RWPE2 (cell line): Measurements from ENCODE around the gene TMEM120A.

Source experiments
- ATAC-seq: fragments of 200-7000 bp; cut with Tn5 transposase; 3 replicates; pipeline ENCODE4 v1.9.1; 2021; ENCODE audit warnings: low read depth
- DNase-seq: peaks from one replicate; pipeline ENCODE4 v3.0.0-alpha.2; 2020; ENCODE audit warnings: low spot score
- H3K27ac ChIP-seq: fragments of 450-650 bp; 2 replicates; pipeline ENCODE4 v1.5.1; 2017; ENCODE audit warnings: mild to moderate bottlenecking; ENCODE audit not compliant: poor library complexity, severe bottlenecking
- H3K27me3 ChIP-seq: fragments of 250-450 bp; sonication (Bioruptor Pico); 2 replicates; pipeline ENCODE4 v1.5.1; 2021; ENCODE audit warnings: mild to moderate bottlenecking, moderate library complexity; ENCODE audit not compliant: insufficient read depth, poor library complexity, severe bottlenecking
- H3K36me3 ChIP-seq: fragments of 250-450 bp; sonication (Bioruptor Pico); 2 replicates; pipeline ENCODE4 v1.5.1; 2020; ENCODE audit warnings: low read depth, mild to moderate bottlenecking, moderate library complexity
- H3K4me1 ChIP-seq: fragments of 250-450 bp; sonication (Bioruptor Pico); 2 replicates; pipeline ENCODE4 v1.5.1; 2021; ENCODE audit warnings: mild to moderate bottlenecking, moderate library complexity; ENCODE audit not compliant: insufficient read depth, poor library complexity, severe bottlenecking
- H3K4me3 ChIP-seq: fragments of 250-450 bp; sonication (Bioruptor Pico); 2 replicates; pipeline ENCODE4 v1.5.1; 2021; ENCODE audit warnings: mild to moderate bottlenecking, moderate library complexity; ENCODE audit not compliant: severe bottlenecking
- H3K9me3 ChIP-seq: fragments of 250-450 bp; sonication (Bioruptor Pico); 2 replicates; pipeline ENCODE4 v1.5.1; 2021; ENCODE audit warnings: mild to moderate bottlenecking, moderate library complexity; ENCODE audit not compliant: severe bottlenecking
- TF ChIP-seq, protein P1 (sequence below): fragments of 450-650 bp; IDR thresholded peaks from one replicate; pipeline ENCODE4 v1.5.1; 2017; ENCODE audit warnings: mild to moderate bottlenecking, moderate library complexity; ENCODE audit not compliant: poor library complexity, severe bottlenecking

The TMEM120A gene

DNA sequence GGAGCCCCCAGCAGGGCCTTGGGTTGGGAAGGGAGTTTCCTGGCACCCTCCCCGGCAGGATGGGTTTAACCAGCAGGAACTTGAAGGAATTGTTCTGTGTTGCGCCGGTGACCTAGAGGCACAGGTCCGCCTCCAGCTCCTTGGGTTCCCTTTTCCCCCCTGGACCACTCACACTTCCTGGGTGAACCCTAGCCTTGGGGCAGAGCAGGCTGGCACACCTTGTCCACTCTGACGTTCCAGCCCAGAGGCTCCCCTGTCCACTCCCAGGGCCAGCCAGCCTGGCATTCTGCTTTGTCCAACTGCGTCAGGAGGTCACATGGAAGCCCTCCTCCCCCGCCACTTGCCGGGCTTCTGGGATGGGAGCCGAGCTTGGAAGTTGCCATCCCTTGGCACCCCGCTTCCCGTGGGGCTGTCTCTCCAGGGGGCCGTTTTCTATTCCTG lies 25.8 kb downstream of the TMEM120A start:
- TF ChIP-seq, protein P1, sequence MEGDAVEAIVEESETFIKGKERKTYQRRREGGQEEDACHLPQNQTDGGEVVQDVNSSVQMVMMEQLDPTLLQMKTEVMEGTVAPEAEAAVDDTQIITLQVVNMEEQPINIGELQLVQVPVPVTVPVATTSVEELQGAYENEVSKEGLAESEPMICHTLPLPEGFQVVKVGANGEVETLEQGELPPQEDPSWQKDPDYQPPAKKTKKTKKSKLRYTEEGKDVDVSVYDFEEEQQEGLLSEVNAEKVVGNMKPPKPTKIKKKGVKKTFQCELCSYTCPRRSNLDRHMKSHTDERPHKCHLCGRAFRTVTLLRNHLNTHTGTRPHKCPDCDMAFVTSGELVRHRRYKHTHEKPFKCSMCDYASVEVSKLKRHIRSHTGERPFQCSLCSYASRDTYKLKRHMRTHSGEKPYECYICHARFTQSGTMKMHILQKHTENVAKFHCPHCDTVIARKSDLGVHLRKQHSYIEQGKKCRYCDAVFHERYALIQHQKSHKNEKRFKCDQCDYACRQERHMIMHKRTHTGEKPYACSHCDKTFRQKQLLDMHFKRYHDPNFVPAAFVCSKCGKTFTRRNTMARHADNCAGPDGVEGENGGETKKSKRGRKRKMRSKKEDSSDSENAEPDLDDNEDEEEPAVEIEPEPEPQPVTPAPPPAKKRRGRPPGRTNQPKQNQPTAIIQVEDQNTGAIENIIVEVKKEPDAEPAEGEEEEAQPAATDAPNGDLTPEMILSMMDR, result no peak
- Histone ChIP-seq H3K4me1 (no peaks in the 10 kb centered on the region), H3K27ac (no peak overlapping the region), H3K9me3 (no peaks in the 10 kb centered on the region), H3K4me3 (no peak overlapping the region), H3K27me3 (no peaks in the 10 kb centered on the region), H3K36me3 (peaks cover 11% of the 10 kb centered on the region; the same call in 1 of the 2 replicates)
- DNase-seq, result no peak
- no peak for ATAC-seq

DNA sequence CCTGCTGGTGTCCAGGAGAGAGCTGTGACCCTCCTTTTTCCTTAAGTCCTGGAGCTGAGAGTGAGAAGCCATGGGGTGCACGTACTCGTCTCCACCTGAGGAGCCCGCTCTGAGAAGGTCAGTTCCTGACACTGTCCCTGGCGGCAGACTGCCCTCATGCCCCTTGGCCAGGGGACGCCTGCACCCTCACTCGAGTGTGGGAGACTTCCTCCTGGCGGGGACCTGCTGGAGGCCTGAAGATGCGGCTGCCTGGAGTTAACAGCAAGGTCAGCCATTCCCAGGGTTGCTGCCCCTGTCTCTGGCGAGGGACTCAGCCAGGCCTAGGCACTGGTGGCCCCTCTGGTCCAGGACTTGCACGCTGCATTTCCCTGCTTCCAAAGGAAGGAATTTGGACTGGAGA lies 26.4 kb downstream of the TMEM120A start:
- TF ChIP-seq, protein P1, result no peak
- H3K27ac ChIP-seq, result no peak overlapping the region
- DNase-seq (no peak), ATAC-seq (no peak)
- no peaks in the 10 kb centered on the region for H3K27me3 ChIP-seq
- no peaks in the 10 kb centered on the region for H3K9me3 ChIP-seq
- no peak overlapping the region for H3K4me3 ChIP-seq
- H3K36me3 ChIP-seq, result peaks cover 8% of the 10 kb centered on the region; the same call in 1 of the 2 replicates
- no peaks in the 10 kb centered on the region for H3K4me1 ChIP-seq

DNA sequence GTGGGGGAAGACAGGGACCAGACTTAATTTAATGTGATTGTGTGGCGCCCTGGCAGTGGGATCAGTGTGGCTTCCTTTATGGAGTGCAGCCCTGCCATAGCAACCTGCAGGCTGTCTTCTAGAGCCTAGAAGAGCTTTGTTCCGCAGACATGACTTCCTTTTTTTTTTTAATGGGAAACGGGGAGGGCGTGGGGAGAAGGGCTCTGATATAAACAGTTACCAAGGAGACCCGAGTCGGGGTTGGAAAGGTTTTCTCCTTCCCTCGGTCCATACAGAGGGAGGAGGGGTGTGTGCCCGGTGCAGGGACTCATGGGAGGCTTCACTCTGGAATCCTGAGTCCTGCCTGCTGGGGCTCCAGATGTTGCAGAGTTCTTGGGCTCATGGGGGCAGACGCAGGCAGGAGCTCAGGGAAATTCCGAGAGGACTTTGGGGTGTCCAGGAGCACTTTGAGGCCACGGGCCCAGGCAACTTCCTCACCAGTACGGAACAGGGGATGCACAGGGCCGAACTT lies 26.9 kb downstream of the TMEM120A start:
- no peak overlapping the region for H3K27ac ChIP-seq
- TF ChIP-seq, protein P1, result no peak
- no peak for ATAC-seq
- H3K9me3 ChIP-seq, result no peaks in the 10 kb centered on the region
- DNase-seq, result no peak
- H3K4me3 ChIP-seq, result no peak overlapping the region
- no peaks in the 10 kb centered on the region for H3K4me1 ChIP-seq
- H3K27me3 ChIP-seq, result no peaks in the 10 kb centered on the region
- H3K36me3 ChIP-seq, result peaks cover 3% of the 10 kb centered on the region; the same call in 1 of the 2 replicates

DNA sequence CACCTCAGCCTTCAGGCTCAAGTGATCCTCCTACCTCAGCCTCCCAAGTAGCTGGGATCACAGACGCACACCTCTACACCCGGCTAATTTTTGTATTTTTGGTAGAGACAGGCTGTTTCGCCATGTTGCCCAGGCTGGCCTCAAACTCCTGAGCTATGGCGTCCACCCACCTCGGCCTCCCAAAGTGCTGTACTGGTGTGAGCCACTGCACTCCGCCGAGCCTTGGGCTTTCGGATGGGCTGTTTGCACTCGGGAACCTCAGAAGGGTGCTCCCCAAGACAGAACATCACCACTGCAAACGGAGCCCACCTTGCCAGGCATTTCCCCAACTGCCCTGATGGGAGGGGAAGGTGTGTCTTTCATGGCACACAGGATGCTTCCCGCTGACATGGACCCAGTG lies 27.3 kb downstream of the TMEM120A start:
- DNase-seq, result no peak
- no peaks in the 10 kb centered on the region for H3K36me3 ChIP-seq
- no peaks in the 10 kb centered on the region for H3K9me3 ChIP-seq

More for the DNA sequence above, 27.3 kb downstream of the TMEM120A start:
- H3K27ac ChIP-seq, result no peak overlapping the region
- H3K27me3 ChIP-seq, result no peaks in the 10 kb centered on the region
- TF ChIP-seq, protein P1, result no peak
- H3K4me3 ChIP-seq, result no peak overlapping the region
- no peak for ATAC-seq
- H3K4me1 ChIP-seq, result no peaks in the 10 kb centered on the region
